Measurements from ENCODE around the gene AHCYL2.
A peak's percentile ranks its signal among the peaks of the same experiment; 100 is the strongest.

Gene AHCYL2

DNA sequence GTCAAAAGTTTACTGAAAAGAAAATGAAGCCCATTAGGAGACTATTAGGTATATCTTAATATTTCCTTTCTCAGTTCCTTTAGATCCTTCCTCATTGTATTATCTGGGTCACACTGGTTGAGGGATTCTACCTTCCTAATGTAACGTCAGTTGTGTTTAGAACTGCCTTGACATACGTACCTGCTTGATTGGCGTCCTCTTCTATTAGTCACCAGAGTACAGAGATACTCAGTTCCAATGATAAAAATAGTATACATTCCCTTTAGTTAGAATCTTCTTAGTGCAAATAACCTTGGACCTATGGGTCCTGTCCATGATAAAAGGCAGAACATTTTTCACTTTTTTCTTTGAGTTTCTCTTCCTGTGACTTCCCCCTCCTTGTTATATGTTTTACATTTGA is 45.2 kb downstream of the AHCYL2 start:
- no peaks in the 10 kb centered on the region for H3K79me2 ChIP-seq (ENCODE audit: insufficient read depth, low read length)
- H3K9me3 ChIP-seq (ENCODE audit: insufficient read depth, low read length) = no peaks in the 10 kb centered on the region
- no peaks in the 10 kb centered on the region for H3K27me3 ChIP-seq (ENCODE audit: low read length)
- H4K20me1 ChIP-seq (ENCODE audit: low read depth, low read length) = no peaks in the 10 kb centered on the region
- no peaks in the 10 kb centered on the region for H3F3A ChIP-seq (ENCODE audit: insufficient read depth)
- no peaks in the 10 kb centered on the region for H3K9me2 ChIP-seq (replicated peaks; ENCODE audit: insufficient read depth, low read length)
- H3K27ac ChIP-seq (ENCODE audit: low read depth, low read length) = no peak overlapping the region
- no peaks in the 10 kb centered on the region for H3K36me3 ChIP-seq (ENCODE audit: low read length)
- H3K4me2 ChIP-seq (ENCODE audit: low read depth, low read length, poor library complexity, severe bottlenecking) = no peak overlapping the region
- no peak for TF ChIP-seq EZH2phosphoT487 (conservative IDR thresholded peaks at IDR 0.05; ENCODE audit: low read length)
- TF ChIP-seq, protein P1, sequence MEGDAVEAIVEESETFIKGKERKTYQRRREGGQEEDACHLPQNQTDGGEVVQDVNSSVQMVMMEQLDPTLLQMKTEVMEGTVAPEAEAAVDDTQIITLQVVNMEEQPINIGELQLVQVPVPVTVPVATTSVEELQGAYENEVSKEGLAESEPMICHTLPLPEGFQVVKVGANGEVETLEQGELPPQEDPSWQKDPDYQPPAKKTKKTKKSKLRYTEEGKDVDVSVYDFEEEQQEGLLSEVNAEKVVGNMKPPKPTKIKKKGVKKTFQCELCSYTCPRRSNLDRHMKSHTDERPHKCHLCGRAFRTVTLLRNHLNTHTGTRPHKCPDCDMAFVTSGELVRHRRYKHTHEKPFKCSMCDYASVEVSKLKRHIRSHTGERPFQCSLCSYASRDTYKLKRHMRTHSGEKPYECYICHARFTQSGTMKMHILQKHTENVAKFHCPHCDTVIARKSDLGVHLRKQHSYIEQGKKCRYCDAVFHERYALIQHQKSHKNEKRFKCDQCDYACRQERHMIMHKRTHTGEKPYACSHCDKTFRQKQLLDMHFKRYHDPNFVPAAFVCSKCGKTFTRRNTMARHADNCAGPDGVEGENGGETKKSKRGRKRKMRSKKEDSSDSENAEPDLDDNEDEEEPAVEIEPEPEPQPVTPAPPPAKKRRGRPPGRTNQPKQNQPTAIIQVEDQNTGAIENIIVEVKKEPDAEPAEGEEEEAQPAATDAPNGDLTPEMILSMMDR (IDR thresholded peaks at IDR 0.05; ENCODE audit: insufficient read depth, low read length, poor library complexity, severe bottlenecking) = no peak
- no peak overlapping the region for H3K4me3 ChIP-seq (ENCODE audit: insufficient read depth, low read length, poor library complexity, severe bottlenecking)
- H3K9ac ChIP-seq (ENCODE audit: low read length) = no peak overlapping the region
- H2AFZ ChIP-seq (ENCODE audit: low read depth, low read length, severe bottlenecking) = no peak overlapping the region

DNA sequence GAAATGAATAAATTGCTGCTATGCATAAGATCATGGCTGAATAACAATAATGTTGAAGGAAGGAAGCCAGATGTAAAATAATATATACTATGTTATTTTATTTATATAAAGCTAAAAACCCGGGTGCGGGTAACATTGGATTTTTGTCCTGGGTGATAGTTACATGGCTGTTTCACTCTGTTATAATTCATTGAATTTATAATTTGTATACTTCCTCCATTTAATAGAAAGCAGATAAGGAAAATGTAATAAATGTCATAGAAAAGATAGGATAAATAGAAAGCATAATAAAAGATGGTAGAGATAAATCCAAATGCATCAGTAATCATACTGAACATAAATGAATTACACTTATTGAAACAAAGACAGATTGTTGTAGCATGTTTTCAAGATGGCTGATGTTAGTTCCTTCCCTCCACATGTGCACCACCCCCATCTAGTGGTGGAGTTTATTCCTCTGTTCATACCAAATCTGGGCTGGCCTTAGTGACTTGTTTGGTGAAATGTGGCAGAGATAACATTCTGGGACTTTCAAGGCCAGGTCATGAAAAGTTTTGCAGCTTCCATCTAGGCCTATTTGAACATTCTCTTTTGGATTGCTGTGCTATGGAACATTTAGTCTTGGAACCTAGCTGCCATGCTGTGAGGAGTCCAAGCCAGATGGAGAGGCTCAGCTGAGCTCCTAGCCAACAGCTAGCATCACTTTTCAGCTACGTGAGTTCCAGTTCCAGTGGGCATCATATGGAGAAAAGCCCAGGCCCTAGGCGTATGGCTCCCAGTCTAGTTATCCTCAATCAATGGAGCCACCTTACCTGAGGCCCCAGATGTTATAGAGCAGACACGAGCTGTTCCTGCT is 46.9 kb downstream of the AHCYL2 start:
- no peak overlapping the region for H3K27ac ChIP-seq (ENCODE audit: low read depth, low read length)
- H3K9me2 ChIP-seq (replicated peaks; ENCODE audit: insufficient read depth, low read length) = no peaks in the 10 kb centered on the region
- no peaks in the 10 kb centered on the region for H3K79me2 ChIP-seq (ENCODE audit: insufficient read depth, low read length)
- H2AFZ ChIP-seq (ENCODE audit: low read depth, low read length, severe bottlenecking) = peak overlapping the region; percentile 46
- H4K20me1 ChIP-seq (ENCODE audit: low read depth, low read length) = no peaks in the 10 kb centered on the region
- peak overlapping the region; percentile 14 for H3K4me2 ChIP-seq (ENCODE audit: low read depth, low read length, poor library complexity, severe bottlenecking)
- H3K9ac ChIP-seq (ENCODE audit: low read length) = no peak overlapping the region
- H3K36me3 ChIP-seq (ENCODE audit: low read length) = no peaks in the 10 kb centered on the region
- H3F3A ChIP-seq (ENCODE audit: insufficient read depth) = no peaks in the 10 kb centered on the region
- H3K4me3 ChIP-seq (ENCODE audit: insufficient read depth, low read length, poor library complexity, severe bottlenecking) = no peak overlapping the region
- no peaks in the 10 kb centered on the region for H3K27me3 ChIP-seq (ENCODE audit: low read length)
- TF ChIP-seq EZH2phosphoT487 (conservative IDR thresholded peaks at IDR 0.05; ENCODE audit: low read length) = no peak
- TF ChIP-seq, protein P1 (IDR thresholded peaks at IDR 0.05; ENCODE audit: insufficient read depth, low read length, poor library complexity, severe bottlenecking) = peak; percentile 66
- no peaks in the 10 kb centered on the region for H3K9me3 ChIP-seq (ENCODE audit: insufficient read depth, low read length)

DNA sequence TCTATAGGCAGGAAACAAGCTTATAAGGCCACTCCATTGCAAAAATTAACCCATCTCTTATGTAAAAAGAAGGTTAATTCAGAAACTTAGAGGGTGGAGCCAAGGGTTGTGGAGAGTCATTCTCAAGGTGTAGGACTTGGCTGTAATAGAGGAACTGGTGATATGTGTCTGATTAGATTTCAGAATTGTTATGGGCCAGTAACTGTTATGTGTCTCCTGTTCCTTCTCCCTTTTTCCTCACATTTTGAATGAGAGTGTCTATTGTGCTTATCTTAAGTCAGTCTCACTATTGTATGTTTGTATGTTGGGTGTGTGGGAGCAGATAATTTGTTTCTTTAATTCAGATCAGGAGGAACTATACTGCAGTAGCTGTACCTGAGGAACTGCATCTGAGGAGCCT is 49.1 kb downstream of the AHCYL2 start:
- no peak overlapping the region for H3K4me3 ChIP-seq (ENCODE audit: insufficient read depth, low read length, poor library complexity, severe bottlenecking)
- no peaks in the 10 kb centered on the region for H3K36me3 ChIP-seq (ENCODE audit: low read length)

More for the DNA sequence above, 49.1 kb downstream of the AHCYL2 start:
- no peak for TF ChIP-seq EZH2phosphoT487 (conservative IDR thresholded peaks at IDR 0.05; ENCODE audit: low read length)
- TF ChIP-seq, protein P1 (IDR thresholded peaks at IDR 0.05; ENCODE audit: insufficient read depth, low read length, poor library complexity, severe bottlenecking) = no peak
- Histone ChIP-seq H3K4me2 (ENCODE audit: low read depth, low read length, poor library complexity, severe bottlenecking) (no peak overlapping the region), H3F3A (ENCODE audit: insufficient read depth) (no peaks in the 10 kb centered on the region), H3K9me2 (replicated peaks; ENCODE audit: insufficient read depth, low read length) (no peaks in the 10 kb centered on the region), H4K20me1 (ENCODE audit: low read depth, low read length) (no peaks in the 10 kb centered on the region), H3K9me3 (ENCODE audit: insufficient read depth, low read length) (no peaks in the 10 kb centered on the region), H3K27me3 (ENCODE audit: low read length) (no peaks in the 10 kb centered on the region), H3K27ac (ENCODE audit: low read depth, low read length) (no peak overlapping the region), H2AFZ (ENCODE audit: low read depth, low read length, severe bottlenecking) (no peak overlapping the region), H3K79me2 (ENCODE audit: insufficient read depth, low read length) (no peaks in the 10 kb centered on the region), H3K9ac (ENCODE audit: low read length) (no peak overlapping the region)

All from SU-DHL-6 (cell line).